Trophoblast cell (in vitro differentiated cells and primary cell): ENCODE data around the gene RPL19.

ENCODE experiments used
- DNase-seq, 2 donors: peaks; one replicate each; pipeline ENCODE4 v3.0.0-alpha.2; 2016
- H2AFZ ChIP-seq: 2 replicates; pipeline ENCODE4 v1.6.1; 2013; ENCODE audit warnings: low read length, moderate library complexity, mild to moderate bottlenecking; ENCODE audit not compliant: insufficient read depth, poor library complexity
- H2AK5ac ChIP-seq: 2 replicates; pipeline ENCODE4 v1.6.1; 2013; ENCODE audit warnings: mild to moderate bottlenecking, low read length
- H2BK120ac ChIP-seq: 2 replicates; pipeline ENCODE4 v1.6.1; 2013; ENCODE audit warnings: low read length, mild to moderate bottlenecking, moderate library complexity; ENCODE audit not compliant: insufficient read depth, poor library complexity
- H2BK12ac ChIP-seq: 2 replicates; pipeline ENCODE4 v1.6.1; 2013; ENCODE audit warnings: mild to moderate bottlenecking, low read length, moderate library complexity
- H2BK5ac ChIP-seq: 2 replicates; pipeline ENCODE4 v1.6.1; 2013; ENCODE audit warnings: low read length, low read depth, moderate library complexity, mild to moderate bottlenecking; ENCODE audit not compliant: poor library complexity
- H3K14ac ChIP-seq: 2 replicates; pipeline ENCODE4 v1.6.1; 2013; ENCODE audit warnings: mild to moderate bottlenecking, low read length
- H3K18ac ChIP-seq: 2 replicates; pipeline ENCODE4 v1.6.1; 2013; ENCODE audit warnings: mild to moderate bottlenecking, low read length
- H3K23ac ChIP-seq: 2 replicates; pipeline ENCODE4 v1.6.1; 2013; ENCODE audit warnings: low read length
- H3K27ac ChIP-seq: 2 replicates; pipeline ENCODE4 v1.5.1; 2013; ENCODE audit warnings: low read depth, mild to moderate bottlenecking, inconsistent platforms, low read length, moderate library complexity
- H3K27me3 ChIP-seq: 2 replicates; pipeline ENCODE4 v1.6.1; 2013; ENCODE audit warnings: inconsistent platforms, mild to moderate bottlenecking, low read length, moderate library complexity; ENCODE audit not compliant: insufficient read depth
- H3K36me3 ChIP-seq, 2 experiments: 1 replicate in 1 of 2; 2 replicates in 1 of 2; pipeline ENCODE4 v1.6.1; 2013; ENCODE audit warnings: low read length in 2 of 2, mild to moderate bottlenecking in 2 of 2, moderate library complexity in 1 of 2; ENCODE audit not compliant: insufficient read depth in 2 of 2, control insufficient read depth in 1 of 2
- H3K4ac ChIP-seq: 2 replicates; pipeline ENCODE4 v1.6.1; 2013; ENCODE audit warnings: low read depth, mild to moderate bottlenecking, low read length, moderate library complexity
- H3K4me1 ChIP-seq, 2 experiments: 1 replicate in 1 of 2; 2 replicates in 1 of 2; pipeline ENCODE4 v1.6.1; 2013; ENCODE audit warnings: low read length in 2 of 2, mild to moderate bottlenecking in 2 of 2, moderate library complexity in 1 of 2; ENCODE audit not compliant: insufficient read depth in 2 of 2, control insufficient read depth in 1 of 2
- H3K4me2 ChIP-seq: 2 replicates; pipeline ENCODE4 v1.6.1; 2013; ENCODE audit warnings: inconsistent platforms, mild to moderate bottlenecking, low read length, moderate library complexity
- H3K4me3 ChIP-seq: 2 replicates; pipeline ENCODE4 v1.5.1; 2013; ENCODE audit warnings: mild to moderate bottlenecking, low read depth, low read length, inconsistent platforms
- H3K79me1 ChIP-seq: one replicate; pipeline ENCODE4 v1.6.1; 2013; ENCODE audit warnings: low read length
- H3K79me2 ChIP-seq: 2 replicates; pipeline ENCODE4 v1.6.1; 2013; ENCODE audit warnings: low read length, mild to moderate bottlenecking; ENCODE audit not compliant: control insufficient read depth, insufficient read depth, poor library complexity
- H3K9ac ChIP-seq: 2 replicates; pipeline ENCODE4 v1.6.1; 2013; ENCODE audit warnings: mild to moderate bottlenecking, low read length
- H3K9me3 ChIP-seq: 2 replicates; pipeline ENCODE4 v1.6.1; 2013; ENCODE audit warnings: low read depth, mild to moderate bottlenecking, control low read depth, inconsistent platforms, low read length; ENCODE audit not compliant: insufficient read depth
- H4K12ac ChIP-seq: 2 replicates; pipeline ENCODE4 v1.6.1; 2013; ENCODE audit warnings: low read depth, mild to moderate bottlenecking, low read length, moderate library complexity
- H4K8ac ChIP-seq: 2 replicates; pipeline ENCODE4 v1.6.1; 2013; ENCODE audit warnings: low read depth, mild to moderate bottlenecking, low read length, moderate library complexity
- H4K91ac ChIP-seq: one replicate; pipeline ENCODE4 v1.6.1; 2013; ENCODE audit warnings: low read depth, mild to moderate bottlenecking, low read length, moderate library complexity
- WGBS: extraction: QIAGEN DNeasy Blood & Tissue Kit; methylation state at CpG from one replicate; pipeline ENCODE4 v1.1.7; 2013; ENCODE audit warnings: missing lambda C conversion rate; ENCODE audit not compliant: insufficient read length, insufficient coverage; ENCODE audit errors: extremely low coverage; 5-methylcytosine and 5-hydroxymethylcytosine counted together

Gene RPL19

GRCh38 chr17:39252788-39253460, 52.8 kb downstream of the RPL19 start:
- Histone ChIP-seq H2BK120ac (no peak overlapping the region), H2AFZ (no peak overlapping the region), H3K27me3 (no peaks in the 10 kb centered on the region), H3K23ac (no peak overlapping the region), H3K79me1 (no peaks in the 10 kb centered on the region), H3K4me1 (no peaks in the 10 kb centered on the region), H2BK5ac (no peak overlapping the region), H2AK5ac (no peak overlapping the region), H3K4me3 (no peak overlapping the region), H4K12ac (no peak overlapping the region), H3K18ac (no peak overlapping the region), H3K4ac (no peak overlapping the region), H4K91ac (no peak overlapping the region), H3K14ac (no peak overlapping the region), H3K9ac (no peak overlapping the region), H3K36me3 (peaks cover 0 to 5% of the 10 kb centered on the region in 2 experiments), H3K9me3 (no peaks in the 10 kb centered on the region), H4K8ac (no peak overlapping the region), H3K27ac (no peak overlapping the region), H3K79me2 (no peaks in the 10 kb centered on the region), H2BK12ac (no peak overlapping the region), H3K4me2 (no peak overlapping the region)
- no CpG with 5 or more reads among the region's 7 CpGs for WGBS
- no peak for DNase-seq
